ENCODE results near the gene GJC2.
"Not testable (repeated sequence)": the region's sequence is repeated elsewhere in the genome, so short reads cannot be mapped to it uniquely, and the experiment has no call there.

GJC2 gene

GRCh38 chr1:228174482-228175315 lies 25.0 kb downstream of the GJC2 start:
- DNase-seq = peak; percentile 49

- peak; percentile 17 for DNase-seq
These were observed 25.7 kb downstream of the GJC2 start for GRCh38 chr1:228175316-228176023.

GRCh38 chr1:228176024-228176395 lies 26.3 kb downstream of the GJC2 start:
- peak; percentile 13 for DNase-seq

GRCh38 chr1:228176461-228177182 lies 26.9 kb downstream of the GJC2 start:
- DNase-seq = no peak

GRCh38 chr1:228177183-228177475 lies 27.4 kb downstream of the GJC2 start:
- no peak for DNase-seq

- no peak for DNase-seq
These were observed 28.3 kb downstream of the GJC2 start for GRCh38 chr1:228177721-228178710.

- no peak for DNase-seq
These were observed 29.3 kb downstream of the GJC2 start for GRCh38 chr1:228178737-228179684.

GRCh38 chr1:228180271-228180958 lies 30.7 kb downstream of the GJC2 start:
- DNase-seq = no peak

- DNase-seq = no peak
These were observed 31.4 kb downstream of the GJC2 start for GRCh38 chr1:228180959-228181644.

- no peak for DNase-seq
These were observed 31.9 kb downstream of the GJC2 start for GRCh38 chr1:228181645-228182034.

- DNase-seq = no peak
These were observed 32.7 kb downstream of the GJC2 start for GRCh38 chr1:228182296-228183030.

GRCh38 chr1:228184152-228184551 lies 34.4 kb downstream of the GJC2 start:
- no peak for DNase-seq

- peak; percentile 48 for DNase-seq
These were observed 35.9 kb downstream of the GJC2 start for GRCh38 chr1:228185641-228185965.

- DNase-seq = not testable (repeated sequence)
These were observed 38.5 kb downstream of the GJC2 start for GRCh38 chr1:228188249-228188648.

GRCh38 chr1:228190182-228190581 lies 40.5 kb downstream of the GJC2 start:
- no peak for DNase-seq

- DNase-seq = no peak
These were observed 41.0 kb downstream of the GJC2 start for GRCh38 chr1:228190778-228191177.

- DNase-seq = no peak
These were observed 44.7 kb downstream of the GJC2 start for GRCh38 chr1:228194436-228194835.

GRCh38 chr1:228194921-228195812 lies 45.4 kb downstream of the GJC2 start:
- DNase-seq = no peak

Measured in activated T-cell treated with anti-CD3 and anti-CD28 coated beads, Interleukin-2, amount 50 U/mL, for 1 hour (primary cell).